GM18519 (cell line): ENCODE results near the gene F3.

ENCODE experiments used
- ATAC-seq: cut with Tn5 transposase; IDR thresholded peaks from one replicate; pipeline ENCODE4 v1.9.1; 2021; ENCODE audit warnings: mild to moderate bottlenecking, moderate library complexity; ENCODE audit not compliant: unreplicated experiment, low FRiP score

F3 gene

DNA sequence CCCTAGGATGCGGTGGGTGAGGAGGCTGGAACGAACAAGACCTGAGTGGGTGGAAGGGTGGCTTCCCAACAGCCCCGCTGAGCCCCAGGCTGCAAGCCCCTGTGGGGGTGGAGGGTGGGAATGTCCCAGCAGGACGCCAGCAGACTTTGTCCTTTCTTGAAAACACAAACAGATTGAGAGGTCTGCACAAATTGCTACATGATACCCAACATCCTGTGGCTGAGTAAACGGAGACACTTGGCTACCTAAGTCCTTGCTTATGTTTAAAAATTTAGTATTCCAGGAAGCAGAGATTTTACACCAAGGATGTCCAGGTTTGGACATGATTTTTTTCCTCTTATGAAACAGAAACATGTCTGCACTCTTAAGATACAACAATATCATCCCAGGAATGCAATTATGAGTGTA, 11.8 kb upstream of the F3 start:
- no peak for ATAC-seq

- ATAC-seq = no peak
Measured at GRCh38 chr1:94552071-94552586, 10.6 kb upstream of the F3 start.

GRCh38 chr1:94551449-94551848, 9.9 kb upstream of the F3 start:
- ATAC-seq = no peak

- ATAC-seq = no peak
Measured at GRCh38 chr1:94550800-94551241, 9.3 kb upstream of the F3 start.

DNA sequence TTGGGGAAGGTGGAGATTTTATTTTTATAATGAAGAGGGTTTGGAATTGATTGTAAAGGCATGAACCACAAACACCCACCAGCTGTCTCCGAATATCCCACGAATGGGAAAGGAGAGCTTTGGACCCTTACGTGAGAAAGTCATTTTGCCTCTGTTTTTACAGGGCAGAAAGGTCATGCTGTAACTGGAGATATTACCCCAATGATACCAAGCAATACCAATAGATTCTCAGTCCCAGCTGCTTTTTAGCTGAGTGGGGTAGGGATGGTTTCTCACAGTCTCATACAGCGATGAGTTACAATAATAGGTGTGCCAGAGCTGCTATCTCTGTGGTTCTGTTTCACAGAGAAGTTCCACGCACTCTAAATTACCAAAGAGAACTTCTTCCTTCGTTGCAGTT, 8.8 kb upstream of the F3 start:
- ATAC-seq = no peak

DNA sequence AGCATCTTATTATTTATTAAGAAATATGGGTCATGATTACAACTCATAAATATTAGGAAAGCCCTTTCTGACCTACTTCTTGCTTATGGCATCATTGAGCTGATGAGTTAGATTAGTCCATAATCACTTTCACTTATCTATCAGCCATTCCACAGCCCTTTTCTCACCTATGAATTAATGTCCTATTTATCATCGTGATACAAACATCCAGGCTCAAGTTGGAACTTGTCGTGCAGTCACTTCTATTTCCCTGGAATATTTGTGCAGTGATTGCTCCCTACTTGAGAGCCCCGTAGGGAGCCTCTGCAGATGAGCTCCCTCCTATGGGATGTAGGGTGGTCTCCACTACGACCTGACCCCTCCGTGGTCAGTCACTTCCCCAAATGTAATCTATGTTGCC, 8.1 kb upstream of the F3 start:
- no peak for ATAC-seq

- ATAC-seq = no peak
Measured at GRCh38 chr1:94544706-94545490, 3.3 kb upstream of the F3 start.

GRCh38 chr1:94543893-94544635, 2.5 kb upstream of the F3 start:
- no peak for ATAC-seq

DNA sequence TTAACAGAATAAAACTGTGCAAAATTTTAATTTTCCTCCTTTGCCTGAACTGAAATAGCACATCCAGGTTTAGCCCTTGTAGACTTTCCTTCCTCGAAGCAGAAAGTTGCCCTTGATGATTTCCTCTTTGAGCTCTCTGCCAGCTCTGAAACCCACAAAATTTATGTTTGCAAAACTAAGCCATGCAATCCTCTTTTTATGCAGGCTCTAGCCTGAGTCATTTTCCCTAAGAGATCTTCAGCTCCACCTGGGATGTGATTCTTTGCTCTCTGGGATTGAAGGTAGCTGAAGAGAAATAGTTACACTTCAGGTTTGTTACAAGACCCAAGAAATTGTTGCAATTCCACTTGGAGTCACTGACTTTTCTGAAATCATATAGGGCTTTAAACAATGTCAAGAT, 1.4 kb upstream of the F3 start:
- no peak for ATAC-seq

DNA sequence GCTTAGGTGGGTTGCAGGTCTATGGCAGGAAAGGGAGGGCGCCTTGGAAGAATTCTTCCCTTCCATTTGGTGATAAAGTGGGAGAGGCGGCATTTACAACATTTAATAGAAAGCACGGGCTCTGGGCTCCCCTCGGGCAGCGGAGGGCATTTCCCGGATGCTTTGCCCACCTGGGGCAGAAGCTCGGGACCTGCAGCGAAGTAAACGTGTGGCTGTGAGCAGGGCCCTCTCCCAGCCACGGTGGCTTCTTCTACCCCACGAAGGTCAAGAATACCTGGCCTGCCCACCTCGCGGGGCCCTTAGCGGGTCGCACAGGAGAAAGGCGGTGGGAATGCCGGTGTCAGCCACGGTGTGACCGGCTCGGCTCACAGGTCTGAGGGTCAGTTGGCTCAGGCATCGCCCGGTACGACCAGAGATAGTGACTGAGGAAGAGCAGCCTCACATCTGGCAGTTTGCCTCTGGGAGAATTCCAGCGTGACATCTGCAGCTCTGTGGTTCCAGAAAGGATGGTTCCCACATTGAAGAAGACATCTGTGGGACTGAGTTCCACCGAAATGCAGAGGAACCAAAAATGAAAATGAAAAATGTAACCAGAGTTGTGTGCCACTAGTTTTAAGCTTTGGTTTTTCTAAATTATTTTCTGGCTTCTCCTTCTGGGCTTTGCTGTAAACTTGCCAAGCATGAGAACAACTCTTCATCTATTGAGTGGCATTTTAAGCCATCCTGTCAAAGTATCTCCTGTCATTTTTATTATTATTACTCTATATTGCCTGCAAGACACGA, 720 bp upstream of the F3 start:
- no peak for ATAC-seq

- ATAC-seq = no peak
Measured at GRCh38 chr1:94540440-94541245, 916 bp downstream of the F3 start.

DNA sequence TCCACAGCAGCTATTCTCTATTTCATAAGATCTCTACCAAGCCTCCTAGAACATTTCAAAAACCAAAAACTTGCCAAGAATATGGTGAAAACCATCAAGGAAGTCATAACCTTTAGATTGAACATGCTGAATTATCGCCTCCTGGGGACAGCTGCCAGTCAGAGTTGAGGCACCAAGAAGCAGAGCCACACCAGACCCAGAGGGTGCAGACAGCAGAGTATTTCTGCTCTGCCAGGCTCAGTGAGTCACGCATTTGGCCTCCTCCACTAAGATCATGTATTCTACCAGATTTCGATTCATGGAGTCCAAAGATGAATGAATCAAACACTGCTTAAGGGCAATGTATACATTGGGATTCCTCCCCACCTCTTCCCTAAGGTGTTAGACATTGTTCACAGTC, 2.1 kb downstream of the F3 start:
- ATAC-seq = no peak

DNA sequence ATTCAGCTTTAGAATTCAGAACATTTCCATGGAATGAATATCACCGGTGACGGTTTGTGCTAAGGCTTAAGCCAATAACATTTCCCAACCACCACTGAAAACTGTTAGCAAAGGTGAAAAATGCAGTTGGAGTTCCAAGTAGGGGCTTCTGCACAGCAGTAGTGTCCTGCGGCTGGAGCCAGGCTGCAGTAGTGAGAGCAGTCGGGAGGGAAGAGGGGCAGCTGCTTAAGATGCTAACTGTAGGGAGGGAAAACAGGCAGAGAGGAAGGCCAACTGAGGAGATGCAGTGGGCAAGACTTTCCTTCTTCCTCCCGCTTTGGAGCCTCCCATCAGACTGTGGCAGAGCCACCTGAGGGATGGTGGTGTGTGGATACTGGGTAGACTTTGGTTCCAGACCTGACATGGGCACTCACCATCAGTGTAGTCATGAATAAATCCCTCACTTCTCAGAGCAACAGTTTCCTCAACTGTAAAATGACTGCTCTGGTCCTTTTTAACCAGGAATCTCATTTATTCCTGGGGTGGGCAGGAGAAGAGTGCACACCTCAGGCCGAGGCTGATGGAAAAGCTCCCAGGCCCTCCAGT, 3.2 kb downstream of the F3 start:
- no peak for ATAC-seq

DNA sequence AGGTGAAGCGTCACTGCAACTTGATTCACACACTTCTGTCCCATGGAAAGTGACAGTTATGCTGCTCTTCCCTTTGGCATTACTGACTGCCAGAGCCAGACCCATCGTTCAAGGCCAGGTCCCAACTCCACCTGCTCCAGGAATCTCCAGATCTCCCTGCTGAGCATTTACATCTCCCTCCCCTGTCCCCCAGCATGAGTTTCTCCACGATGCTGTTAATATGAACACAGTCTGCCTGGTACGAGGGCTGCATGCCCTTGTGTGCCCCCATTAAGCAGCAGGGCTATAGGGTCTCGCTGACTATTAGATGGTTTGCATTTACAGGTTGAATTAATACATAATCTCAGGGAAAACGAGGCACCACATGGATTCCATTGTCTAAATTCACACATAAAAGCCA, 4.3 kb downstream of the F3 start:
- no peak for ATAC-seq

DNA sequence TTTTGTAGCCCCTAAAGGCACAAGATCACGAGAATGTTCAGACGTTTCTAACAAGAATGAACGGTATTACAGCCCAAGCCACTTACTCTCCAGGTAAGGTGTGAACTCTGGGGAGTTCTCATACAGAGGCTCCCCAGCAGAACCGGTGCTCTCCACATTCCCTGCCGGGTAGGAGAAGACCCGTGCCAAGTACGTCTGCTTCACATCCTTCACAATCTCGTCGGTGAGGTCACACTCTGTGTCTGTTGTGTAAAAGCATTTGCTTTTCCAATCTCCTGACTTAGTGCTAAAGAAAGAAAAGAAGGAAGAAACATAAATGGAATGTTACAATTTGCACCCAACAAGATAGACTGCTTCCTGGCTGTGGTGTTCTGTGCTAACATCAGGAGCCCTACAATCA, 5.7 kb downstream of the F3 start:
- ATAC-seq = no peak

GRCh38 chr1:94535095-94535494, 6.5 kb downstream of the F3 start:
- no peak for ATAC-seq

DNA sequence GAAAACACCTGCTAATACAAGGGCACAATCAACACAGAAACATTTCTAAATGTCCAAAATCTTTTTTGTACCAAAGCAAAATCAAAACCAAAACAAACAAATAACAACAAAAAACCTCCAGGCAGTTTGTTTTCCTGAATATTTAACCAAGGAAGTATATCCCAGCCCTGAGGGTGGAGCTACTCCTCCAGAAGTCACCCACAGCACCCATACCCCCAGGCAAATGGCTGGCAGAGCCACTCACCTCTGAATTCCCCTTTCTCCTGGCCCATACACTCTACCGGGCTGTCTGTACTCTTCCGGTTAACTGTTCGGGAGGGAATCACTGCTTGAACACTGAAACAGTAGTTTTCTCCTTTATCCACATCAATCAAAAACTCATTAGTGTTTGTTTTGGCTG, 9.5 kb downstream of the F3 start:
- no peak for ATAC-seq

GRCh38 chr1:94531664-94532063, 9.9 kb downstream of the F3 start:
- no peak for ATAC-seq

GRCh38 chr1:94530373-94530878, 11.1 kb downstream of the F3 start:
- no peak for ATAC-seq

- ATAC-seq = no peak
Measured at GRCh38 chr1:94529416-94529815, 12.1 kb downstream of the F3 start.
